K562 (cell line): ENCODE measurements around the gene TMEM88. TPM values are rescaled to one million over a fixed set of nuclear protein-coding genes. Genes with fewer than 3 reads are reported as not detected.
A peak's percentile ranks its signal among the peaks of the same experiment; 100 is the strongest.

Experiments used
- ARID1B ChIP-seq: fragments of 450-650 bp; IDR thresholded peaks from 2 replicates; pipeline ENCODE4 v1.6.1; 2016; ENCODE audit warnings: antibody characterized with exemption, mild to moderate bottlenecking, inconsistent platforms
- DACH1 ChIP-seq: fragments of 450-650 bp; IDR thresholded peaks from 2 replicates; pipeline ENCODE4 v1.6.1; 2018; ENCODE audit not compliant: partially characterized antibody
- FOXJ3 ChIP-seq: sonication (generic); formaldehyde crosslinking; IDR thresholded peaks from 2 replicates; pipeline ENCODE4 v1.4.0; 2020; ENCODE audit warnings: mild to moderate bottlenecking, missing genetic modification reagents
- KLF6 ChIP-seq: fragments of 250-450 bp; sonication (Bioruptor Pico); IDR thresholded peaks from 2 replicates; pipeline ENCODE4 v1.4.0; 2020; ENCODE audit warnings: mild to moderate bottlenecking, moderate library complexity, borderline replicate concordance
- MCM5 ChIP-seq: fragments of 450-650 bp; IDR thresholded peaks from 2 replicates; pipeline ENCODE4 v1.6.1; 2016; ENCODE audit warnings: low read depth
- SMAD1 ChIP-seq: fragments of 150-350 bp; IDR thresholded peaks from 2 replicates; pipeline ENCODE4 v1.6.1; 2014; ENCODE audit warnings: low read length, low read depth; ENCODE audit not compliant: partially characterized antibody
- STAT5B ChIP-seq: fragments of 250-450 bp; sonication (Bioruptor Pico); IDR thresholded peaks from 2 replicates; pipeline ENCODE4 v1.8.0; 2021; ENCODE audit warnings: mild to moderate bottlenecking, inconsistent platforms
- ZNF778 ChIP-seq: fragments of 450-650 bp; formaldehyde crosslinking; IDR thresholded peaks from 2 replicates; pipeline ENCODE4 v1.4.0; 2020; ENCODE audit warnings: mild to moderate bottlenecking, moderate library complexity
- polyA plus RNA-seq, 8 experiments: library from polyadenylated mRNA; depleted of rRNA in 4 of 8; stranded (reverse) in 5 of 8; unstranded in 3 of 8; fragments of >200 nt; fragmentation: Nextera tagmentation in 2 of 8; fragmentation: Illumina TruSeq in 1 of 8; extraction: Ambion mirVana in 2 of 8; extraction: Trizol in 1 of 8; gene quantifications; 2 replicates each; pipeline versions ENCODE4 v1.2.1 to v1.2.3, GENCODE V29; 2011 to 2014; ENCODE audit warnings: inconsistent platforms in 1 of 8, missing spikeins in 1 of 8
- total RNA-seq, 7 experiments: library from RNA; depleted of rRNA in 6 of 7; stranded (reverse); fragments of >200 nt in 6 of 7; fragmentation: Illumina TruSeq in 2 of 7; extraction: Trizol in 2 of 7; gene quantifications; 2 replicates each; pipeline versions ENCODE4 v1.2.1 to v1.2.3, GENCODE V29; 2011 to 2021; ENCODE audit warnings: low replicate concordance in 1 of 7
- TF ChIP-seq, protein P1 (sequence below): fragments of 450-650 bp; IDR thresholded peaks from 2 replicates; pipeline ENCODE4 v1.7.0; 2016; ENCODE audit warnings: borderline replicate concordance
- TF ChIP-seq, protein P2 (sequence below): fragments of 450-650 bp; formaldehyde crosslinking; IDR thresholded peaks from 2 replicates; pipeline ENCODE4 v1.4.0; 2020; ENCODE audit warnings: mild to moderate bottlenecking, moderate library complexity
- TF ChIP-seq, protein P3 (sequence below): sonication (generic); formaldehyde crosslinking; IDR thresholded peaks from 2 replicates; pipeline ENCODE4 v1.9.0; 2022; ENCODE audit warnings: mild to moderate bottlenecking, missing genetic modification reagents
- TF ChIP-seq, protein P4 (sequence below): IDR thresholded peaks from 3 replicates; pipeline ENCODE4 v1.6.1; 2011; ENCODE audit warnings: borderline replicate concordance, mild to moderate bottlenecking, moderate library complexity; ENCODE audit not compliant: insufficient read length; ENCODE audit errors: extremely low read depth
- TF ChIP-seq, protein P5 (sequence below): fragments of 150-350 bp; IDR thresholded peaks from 2 replicates; pipeline ENCODE4 v1.6.1; 2014; ENCODE audit warnings: low read depth, mild to moderate bottlenecking, low read length, borderline replicate concordance
- TF ChIP-seq, protein P6 (sequence below): fragments of 450-650 bp; IDR thresholded peaks from 2 replicates; pipeline ENCODE4 v1.6.1; 2017; ENCODE audit warnings: mild to moderate bottlenecking, moderate library complexity

Gene TMEM88
- total and polyA plus RNA-seq, 9 of the 15 experiments (the other 6 are each of a cell fraction or from before 2014, with no cell fraction given) = 0.10 to 1.4 (median 0.36) TPM; not detected in 3

DNA sequence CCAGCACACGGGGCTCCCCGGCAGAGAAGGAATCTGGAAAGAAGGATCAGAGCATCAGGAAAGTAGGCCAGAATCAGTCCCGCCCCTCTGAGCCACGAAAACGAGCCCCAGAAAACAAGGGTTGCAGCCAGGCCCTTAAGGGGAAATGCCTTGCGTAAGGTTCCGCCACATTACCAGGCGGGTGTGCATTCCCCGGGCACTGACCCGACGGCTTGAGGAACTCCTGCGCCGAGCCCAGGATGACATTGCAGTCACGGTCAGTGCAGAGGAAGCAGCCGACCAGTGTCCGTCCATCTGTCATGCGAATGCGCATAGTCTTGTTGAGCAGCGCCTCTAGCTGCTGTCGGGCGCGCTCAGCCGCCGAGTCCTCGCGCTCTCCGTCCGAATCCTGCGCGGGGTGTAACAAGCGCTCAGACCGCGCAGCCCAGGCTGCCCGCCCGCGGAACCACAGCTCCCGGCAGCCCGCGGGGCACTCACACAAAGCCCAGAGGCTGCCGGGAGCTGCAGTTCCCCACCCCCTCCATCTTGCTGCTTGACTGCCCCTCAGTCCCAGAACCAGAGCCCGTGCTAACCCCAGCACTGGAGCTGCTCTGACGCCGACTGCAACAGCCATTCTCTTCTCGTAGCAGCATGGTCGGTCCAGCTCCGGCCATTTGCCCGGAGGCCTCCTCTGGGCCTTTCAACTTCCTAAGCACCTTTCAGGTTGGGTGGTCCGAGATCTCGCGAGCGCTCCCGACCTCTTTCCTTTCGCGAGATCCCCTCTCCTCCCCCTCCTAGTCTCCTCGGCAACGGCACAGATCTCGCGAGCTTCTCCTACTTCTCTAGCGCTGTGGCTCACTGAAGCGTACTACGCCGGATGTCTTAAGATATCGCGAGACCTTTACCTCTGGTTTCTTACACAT is 2.2 kb downstream of the TMEM88 start, which contains the start of gene NAA38 (continued):
- TF ChIP-seq ARID1B (peak; percentile 19; the same call in 1 of the 2 replicates), KLF6 (CRISPR knock-in tag) (no peak), ZNF778 (CRISPR knock-in tag) (no peak), MCM5 (no peak), SMAD1 (no peak), FOXJ3 (CRISPR knock-in tag) (no peak), DACH1 (no peak), STAT5B (CRISPR knock-in tag) (no peak)
- TF ChIP-seq, protein P1, sequence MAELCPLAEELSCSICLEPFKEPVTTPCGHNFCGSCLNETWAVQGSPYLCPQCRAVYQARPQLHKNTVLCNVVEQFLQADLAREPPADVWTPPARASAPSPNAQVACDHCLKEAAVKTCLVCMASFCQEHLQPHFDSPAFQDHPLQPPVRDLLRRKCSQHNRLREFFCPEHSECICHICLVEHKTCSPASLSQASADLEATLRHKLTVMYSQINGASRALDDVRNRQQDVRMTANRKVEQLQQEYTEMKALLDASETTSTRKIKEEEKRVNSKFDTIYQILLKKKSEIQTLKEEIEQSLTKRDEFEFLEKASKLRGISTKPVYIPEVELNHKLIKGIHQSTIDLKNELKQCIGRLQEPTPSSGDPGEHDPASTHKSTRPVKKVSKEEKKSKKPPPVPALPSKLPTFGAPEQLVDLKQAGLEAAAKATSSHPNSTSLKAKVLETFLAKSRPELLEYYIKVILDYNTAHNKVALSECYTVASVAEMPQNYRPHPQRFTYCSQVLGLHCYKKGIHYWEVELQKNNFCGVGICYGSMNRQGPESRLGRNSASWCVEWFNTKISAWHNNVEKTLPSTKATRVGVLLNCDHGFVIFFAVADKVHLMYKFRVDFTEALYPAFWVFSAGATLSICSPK = no peak
- TF ChIP-seq, protein P2, sequence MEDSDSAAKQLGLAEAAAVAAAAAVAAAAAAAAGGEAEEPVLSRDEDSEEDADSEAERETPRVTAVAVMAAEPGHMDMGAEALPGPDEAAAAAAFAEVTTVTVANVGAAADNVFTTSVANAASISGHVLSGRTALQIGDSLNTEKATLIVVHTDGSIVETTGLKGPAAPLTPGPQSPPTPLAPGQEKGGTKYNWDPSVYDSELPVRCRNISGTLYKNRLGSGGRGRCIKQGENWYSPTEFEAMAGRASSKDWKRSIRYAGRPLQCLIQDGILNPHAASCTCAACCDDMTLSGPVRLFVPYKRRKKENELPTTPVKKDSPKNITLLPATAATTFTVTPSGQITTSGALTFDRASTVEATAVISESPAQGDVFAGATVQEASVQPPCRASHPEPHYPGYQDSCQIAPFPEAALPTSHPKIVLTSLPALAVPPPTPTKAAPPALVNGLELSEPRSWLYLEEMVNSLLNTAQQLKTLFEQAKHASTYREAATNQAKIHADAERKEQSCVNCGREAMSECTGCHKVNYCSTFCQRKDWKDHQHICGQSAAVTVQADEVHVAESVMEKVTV (CRISPR knock-in tag) = 0 out of 2 replicates have a peak, but pooled peaks have one; percentile 15
- TF ChIP-seq, protein P3, sequence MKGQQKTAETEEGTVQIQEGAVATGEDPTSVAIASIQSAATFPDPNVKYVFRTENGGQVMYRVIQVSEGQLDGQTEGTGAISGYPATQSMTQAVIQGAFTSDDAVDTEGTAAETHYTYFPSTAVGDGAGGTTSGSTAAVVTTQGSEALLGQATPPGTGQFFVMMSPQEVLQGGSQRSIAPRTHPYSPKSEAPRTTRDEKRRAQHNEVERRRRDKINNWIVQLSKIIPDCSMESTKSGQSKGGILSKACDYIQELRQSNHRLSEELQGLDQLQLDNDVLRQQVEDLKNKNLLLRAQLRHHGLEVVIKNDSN (CRISPR knock-in tag) = no peak
- TF ChIP-seq, protein P4, sequence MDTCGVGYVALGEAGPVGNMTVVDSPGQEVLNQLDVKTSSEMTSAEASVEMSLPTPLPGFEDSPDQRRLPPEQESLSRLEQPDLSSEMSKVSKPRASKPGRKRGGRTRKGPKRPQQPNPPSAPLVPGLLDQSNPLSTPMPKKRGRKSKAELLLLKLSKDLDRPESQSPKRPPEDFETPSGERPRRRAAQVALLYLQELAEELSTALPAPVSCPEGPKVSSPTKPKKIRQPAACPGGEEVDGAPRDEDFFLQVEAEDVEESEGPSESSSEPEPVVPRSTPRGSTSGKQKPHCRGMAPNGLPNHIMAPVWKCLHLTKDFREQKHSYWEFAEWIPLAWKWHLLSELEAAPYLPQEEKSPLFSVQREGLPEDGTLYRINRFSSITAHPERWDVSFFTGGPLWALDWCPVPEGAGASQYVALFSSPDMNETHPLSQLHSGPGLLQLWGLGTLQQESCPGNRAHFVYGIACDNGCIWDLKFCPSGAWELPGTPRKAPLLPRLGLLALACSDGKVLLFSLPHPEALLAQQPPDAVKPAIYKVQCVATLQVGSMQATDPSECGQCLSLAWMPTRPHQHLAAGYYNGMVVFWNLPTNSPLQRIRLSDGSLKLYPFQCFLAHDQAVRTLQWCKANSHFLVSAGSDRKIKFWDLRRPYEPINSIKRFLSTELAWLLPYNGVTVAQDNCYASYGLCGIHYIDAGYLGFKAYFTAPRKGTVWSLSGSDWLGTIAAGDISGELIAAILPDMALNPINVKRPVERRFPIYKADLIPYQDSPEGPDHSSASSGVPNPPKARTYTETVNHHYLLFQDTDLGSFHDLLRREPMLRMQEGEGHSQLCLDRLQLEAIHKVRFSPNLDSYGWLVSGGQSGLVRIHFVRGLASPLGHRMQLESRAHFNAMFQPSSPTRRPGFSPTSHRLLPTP = no peak
- TF ChIP-seq, protein P5, sequence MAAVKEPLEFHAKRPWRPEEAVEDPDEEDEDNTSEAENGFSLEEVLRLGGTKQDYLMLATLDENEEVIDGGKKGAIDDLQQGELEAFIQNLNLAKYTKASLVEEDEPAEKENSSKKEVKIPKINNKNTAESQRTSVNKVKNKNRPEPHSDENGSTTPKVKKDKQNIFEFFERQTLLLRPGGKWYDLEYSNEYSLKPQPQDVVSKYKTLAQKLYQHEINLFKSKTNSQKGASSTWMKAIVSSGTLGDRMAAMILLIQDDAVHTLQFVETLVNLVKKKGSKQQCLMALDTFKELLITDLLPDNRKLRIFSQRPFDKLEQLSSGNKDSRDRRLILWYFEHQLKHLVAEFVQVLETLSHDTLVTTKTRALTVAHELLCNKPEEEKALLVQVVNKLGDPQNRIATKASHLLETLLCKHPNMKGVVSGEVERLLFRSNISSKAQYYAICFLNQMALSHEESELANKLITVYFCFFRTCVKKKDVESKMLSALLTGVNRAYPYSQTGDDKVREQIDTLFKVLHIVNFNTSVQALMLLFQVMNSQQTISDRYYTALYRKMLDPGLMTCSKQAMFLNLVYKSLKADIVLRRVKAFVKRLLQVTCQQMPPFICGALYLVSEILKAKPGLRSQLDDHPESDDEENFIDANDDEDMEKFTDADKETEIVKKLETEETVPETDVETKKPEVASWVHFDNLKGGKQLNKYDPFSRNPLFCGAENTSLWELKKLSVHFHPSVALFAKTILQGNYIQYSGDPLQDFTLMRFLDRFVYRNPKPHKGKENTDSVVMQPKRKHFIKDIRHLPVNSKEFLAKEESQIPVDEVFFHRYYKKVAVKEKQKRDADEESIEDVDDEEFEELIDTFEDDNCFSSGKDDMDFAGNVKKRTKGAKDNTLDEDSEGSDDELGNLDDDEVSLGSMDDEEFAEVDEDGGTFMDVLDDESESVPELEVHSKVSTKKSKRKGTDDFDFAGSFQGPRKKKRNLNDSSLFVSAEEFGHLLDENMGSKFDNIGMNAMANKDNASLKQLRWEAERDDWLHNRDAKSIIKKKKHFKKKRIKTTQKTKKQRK = no peak
- TF ChIP-seq, protein P6, sequence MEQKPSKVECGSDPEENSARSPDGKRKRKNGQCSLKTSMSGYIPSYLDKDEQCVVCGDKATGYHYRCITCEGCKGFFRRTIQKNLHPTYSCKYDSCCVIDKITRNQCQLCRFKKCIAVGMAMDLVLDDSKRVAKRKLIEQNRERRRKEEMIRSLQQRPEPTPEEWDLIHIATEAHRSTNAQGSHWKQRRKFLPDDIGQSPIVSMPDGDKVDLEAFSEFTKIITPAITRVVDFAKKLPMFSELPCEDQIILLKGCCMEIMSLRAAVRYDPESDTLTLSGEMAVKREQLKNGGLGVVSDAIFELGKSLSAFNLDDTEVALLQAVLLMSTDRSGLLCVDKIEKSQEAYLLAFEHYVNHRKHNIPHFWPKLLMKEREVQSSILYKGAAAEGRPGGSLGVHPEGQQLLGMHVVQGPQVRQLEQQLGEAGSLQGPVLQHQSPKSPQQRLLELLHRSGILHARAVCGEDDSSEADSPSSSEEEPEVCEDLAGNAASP = no peak
